IMR-90 (cell line): ENCODE data around the gene SLC24A3. TPM values are rescaled to one million over a fixed set of nuclear protein-coding genes. Genes with fewer than 3 reads are reported as not detected.

Experiments used
- ATAC-seq: fragments of 200-7000 bp; cut with Tn5 transposase; 2 replicates; pipeline ENCODE4 v1.9.1; 2020; ENCODE audit warnings: low read depth, mild to moderate bottlenecking, moderate library complexity
- BruUV-seq: library from RNA; stranded (reverse); fragments of 400-500 nt; replicated peaks from 2 replicates; lab custom pipeline; 2021; lab: Mats Ljungman, UMichigan
- CTCF ChIA-PET: fragments of 300-600 bp; formaldehyde crosslinking; extraction: SDS; loops from one replicate; lab custom pipeline; 2021; ENCODE audit warnings: antibody characterized with exemption; lab: Yijun Ruan, JAX
- POLR2A ChIA-PET: fragments of 300-600 bp; sonication (Branson Sonifier 250); formaldehyde crosslinking; loops from one replicate; lab custom pipeline; 2022; ENCODE audit warnings: antibody characterized with exemption; ENCODE audit not compliant: unreplicated experiment; lab: Charles Lee
- DNase-seq: peaks from one replicate; pipeline ENCODE4 v3.0.0; 2013
- H2AFZ ChIP-seq: replicated peaks from 2 replicates; pipeline ENCODE3; 2013; ENCODE audit warnings: low read length, mild to moderate bottlenecking; ENCODE audit not compliant: poor library complexity
- H2AK5ac ChIP-seq: 2 replicates; pipeline ENCODE4 v1.6.1; 2013; ENCODE audit warnings: low read depth, low read length, inconsistent platforms
- H2AK9ac ChIP-seq: replicated peaks from 2 replicates; pipeline ENCODE3; 2013; ENCODE audit warnings: mild to moderate bottlenecking, low read depth, low read length, moderate library complexity; ENCODE audit not compliant: poor library complexity
- H2BK120ac ChIP-seq: 2 replicates; pipeline ENCODE4 v1.6.1; 2013; ENCODE audit warnings: low read depth, low read length, inconsistent platforms
- H2BK15ac ChIP-seq: 3 replicates; pipeline ENCODE4 v1.6.1; 2013; ENCODE audit warnings: low read depth, low read length, inconsistent platforms
- H2BK20ac ChIP-seq: 2 replicates; pipeline ENCODE4 v1.6.1; 2013; ENCODE audit warnings: low read depth, mild to moderate bottlenecking, inconsistent platforms, low read length, moderate library complexity
- H2BK5ac ChIP-seq: 2 replicates; pipeline ENCODE4 v1.6.1; 2013; ENCODE audit warnings: mild to moderate bottlenecking, low read depth, low read length, inconsistent platforms; ENCODE audit not compliant: poor library complexity, severe bottlenecking
- H3K14ac ChIP-seq: replicated peaks from 2 replicates; pipeline ENCODE4 v1.6.1; 2013; ENCODE audit warnings: low read depth, low read length, inconsistent platforms
- H3K18ac ChIP-seq: 2 replicates; pipeline ENCODE4 v1.6.1; 2013; ENCODE audit warnings: low read depth, low read length, control low read depth
- H3K23ac ChIP-seq: 2 replicates; pipeline ENCODE4 v1.6.1; 2013; ENCODE audit warnings: low read depth, low read length, inconsistent platforms
- H3K27ac ChIP-seq: 2 replicates; pipeline ENCODE4 v1.5.1; 2013; ENCODE audit warnings: mild to moderate bottlenecking, control low read depth, low read length; ENCODE audit not compliant: insufficient read depth
- H3K27me3 ChIP-seq: 2 replicates; pipeline ENCODE4 v1.6.1; 2013; ENCODE audit warnings: low read length; ENCODE audit not compliant: control insufficient read depth, insufficient read depth
- H3K36me3 ChIP-seq: 2 replicates; pipeline ENCODE4 v1.6.1; 2013; ENCODE audit warnings: low read length, mixed read lengths; ENCODE audit not compliant: control insufficient read depth, insufficient read depth
- H3K4ac ChIP-seq: 2 replicates; pipeline ENCODE4 v1.6.1; 2013; ENCODE audit warnings: low read depth, low read length, inconsistent platforms
- H3K4me1 ChIP-seq: 2 replicates; pipeline ENCODE4 v1.6.1; 2013; ENCODE audit warnings: low read length, mixed read lengths; ENCODE audit not compliant: control insufficient read depth, insufficient read depth
- H3K4me2 ChIP-seq: 2 replicates; pipeline ENCODE4 v1.6.1; 2013; ENCODE audit warnings: low read depth, mild to moderate bottlenecking, control low read depth, low read length, moderate library complexity
- H3K4me3 ChIP-seq: 2 replicates; pipeline ENCODE4 v1.5.1; 2013; ENCODE audit warnings: low read depth, mild to moderate bottlenecking, control low read depth, low read length, moderate library complexity; ENCODE audit not compliant: insufficient read depth
- H3K56ac ChIP-seq: 2 replicates; pipeline ENCODE4 v1.6.1; 2013; ENCODE audit warnings: low read length, inconsistent platforms; ENCODE audit not compliant: insufficient read depth; ENCODE audit errors: extremely low read depth
- H3K79me1 ChIP-seq, 2 experiments: 2 replicates each; pipeline ENCODE4 v1.6.1; 2013; ENCODE audit warnings: low read length in 2 of 2, inconsistent platforms in 1 of 2, low read depth in 1 of 2
- H3K9ac ChIP-seq: 2 replicates; pipeline ENCODE4 v1.6.1; 2013; ENCODE audit warnings: low read depth, low read length, control low read depth
- H3K9me1 ChIP-seq: 2 replicates; pipeline ENCODE4 v1.6.1; 2013; ENCODE audit warnings: low read length, inconsistent platforms; ENCODE audit not compliant: insufficient read depth
- H3K9me3 ChIP-seq: 2 replicates; pipeline ENCODE4 v1.6.1; 2013; ENCODE audit warnings: low read length; ENCODE audit not compliant: control insufficient read depth, insufficient read depth
- H4K20me1 ChIP-seq: 2 replicates; pipeline ENCODE4 v1.6.1; 2013; ENCODE audit warnings: low read length, inconsistent platforms; ENCODE audit not compliant: insufficient read depth
- H4K5ac ChIP-seq: 2 replicates; pipeline ENCODE4 v1.6.1; 2013; ENCODE audit warnings: mild to moderate bottlenecking, low read depth, low read length, control low read depth
- H4K8ac ChIP-seq, 2 experiments: 2 replicates each; pipeline ENCODE4 v1.6.1; 2013; ENCODE audit warnings: low read depth in 2 of 2, low read length in 2 of 2, control low read depth in 1 of 2, inconsistent platforms in 1 of 2
- H4K91ac ChIP-seq: 2 replicates; pipeline ENCODE4 v1.6.1; 2013; ENCODE audit warnings: low read depth, low read length, inconsistent platforms; ENCODE audit not compliant: insufficient read depth
- BHLHE40 ChIP-seq: fragments of 150-350 bp; IDR thresholded peaks from 2 replicates; pipeline ENCODE4 v1.6.1; 2016; ENCODE audit warnings: mild to moderate bottlenecking, low read depth, low read length
- CEBPB ChIP-seq: IDR thresholded peaks from 2 replicates; pipeline ENCODE4 v1.6.1; 2012; ENCODE audit warnings: low read depth, low read length, improper control_type of control experiment
- CHD1 ChIP-seq: IDR thresholded peaks from 2 replicates; pipeline ENCODE4 v1.6.1; 2012; ENCODE audit warnings: low read depth, low read length, improper control_type of control experiment
- FOS ChIP-seq: fragments of 150-350 bp; IDR thresholded peaks from 2 replicates; pipeline ENCODE4 v1.6.1; 2016; ENCODE audit warnings: low read depth, low read length
- MAFK ChIP-seq: IDR thresholded peaks from 2 replicates; pipeline ENCODE4 v1.6.1; 2012; ENCODE audit warnings: low read depth, low read length, improper control_type of control experiment
- MAZ ChIP-seq: IDR thresholded peaks from 2 replicates; pipeline ENCODE4 v1.6.1; 2012; ENCODE audit warnings: low read depth, mild to moderate bottlenecking, low read length, improper control_type of control experiment, moderate library complexity, borderline replicate concordance
- MXI1 ChIP-seq: IDR thresholded peaks from 2 replicates; pipeline ENCODE4 v1.6.1; 2012; ENCODE audit warnings: low read depth, mild to moderate bottlenecking, low read length, moderate library complexity, borderline replicate concordance
- NFE2L2 ChIP-seq: fragments of 150-350 bp; IDR thresholded peaks from 2 replicates; pipeline ENCODE4 v1.6.1; 2016; ENCODE audit warnings: low read depth, mild to moderate bottlenecking, low read length
- POLR2A ChIP-seq: IDR thresholded peaks from 2 replicates; pipeline ENCODE4 v1.6.1; 2012; ENCODE audit warnings: mild to moderate bottlenecking, low read depth, low read length
- RAD21 ChIP-seq: IDR thresholded peaks from 2 replicates; pipeline ENCODE4 v1.6.1; 2012; ENCODE audit warnings: low read length, improper control_type of control experiment
- RCOR1 ChIP-seq: IDR thresholded peaks from 2 replicates; pipeline ENCODE4 v1.6.1; 2012; ENCODE audit warnings: mild to moderate bottlenecking, low read length, improper control_type of control experiment; ENCODE audit not compliant: insufficient replicate concordance
- RFX5 ChIP-seq: IDR thresholded peaks from 2 replicates; pipeline ENCODE4 v1.8.0; 2012; ENCODE audit warnings: low read depth, mild to moderate bottlenecking, low read length, moderate library complexity
- SMC3 ChIP-seq: fragments of 150-350 bp; IDR thresholded peaks from 2 replicates; pipeline ENCODE4 v1.6.1; 2016; ENCODE audit warnings: low read depth, mild to moderate bottlenecking, antibody characterized with exemption, low read length, moderate library complexity
- USF2 ChIP-seq: fragments of 150-350 bp; IDR thresholded peaks from 2 replicates; pipeline ENCODE4 v1.6.1; 2017; ENCODE audit warnings: mild to moderate bottlenecking, antibody characterized with exemption, low read length, low read depth
- WGBS, 2 experiments: methylation state at CpG; one replicate each; pipeline versions ENCODE4 v1.1.5 to v1.1.7; 2013; ENCODE audit warnings: missing lambda C conversion rate in 2 of 2; ENCODE audit not compliant: insufficient read length in 1 of 2; ENCODE audit errors: extremely low coverage in 2 of 2; 5-methylcytosine and 5-hydroxymethylcytosine counted together
- dilution Hi-C: fragments of 300-500 bp; cut with HindIII; formaldehyde crosslinking; loops from one replicate; pipeline ENCODE4 v1.14.3; 2018; ENCODE audit warnings: low sequenced_read_pairs; ENCODE audit not compliant: unreplicated experiment
- in situ Hi-C: fragments of 300-500 bp; cut with MboI; formaldehyde crosslinking; loops from 3 replicates; pipeline ENCODE4 v1.14.3; 2019; ENCODE audit warnings: low sequenced_read_pairs, inconsistent platforms, mixed read lengths
- intact Hi-C: fragments of 100-400 bp; cut with micrococcal nuclease; formaldehyde crosslinking; loops from 2 replicates; pipeline ENCODE4 v1.10.0; 2022
- polyA plus RNA-seq, 3 experiments: library from polyadenylated mRNA; depleted of rRNA; stranded (reverse); fragments of >200 nt; gene quantifications; 2 replicates each; pipeline ENCODE4 v1.2.3, GENCODE V29; 2012; ENCODE audit warnings: low replicate concordance in 1 of 3
- total RNA-seq: library from RNA; depleted of rRNA; stranded (reverse); fragments of >200 nt; gene quantifications from 2 replicates; pipeline ENCODE4 v1.2.3, GENCODE V29; 2012
- TF ChIP-seq, protein P1 (sequence below): conservative IDR thresholded peaks from 2 replicates; pipeline ENCODE4 v1.5.1; 2012; ENCODE audit warnings: mild to moderate bottlenecking, low read depth, low read length, improper control_type of control experiment
- TF ChIP-seq, protein P2 (sequence below): fragments of 150-350 bp; IDR thresholded peaks from 2 replicates; pipeline ENCODE4 v1.6.1; 2016; ENCODE audit warnings: low read depth, mild to moderate bottlenecking, low read length, moderate library complexity, borderline replicate concordance

Gene SLC24A3
- total and polyA plus RNA-seq, 2 of the 4 experiments (the other 2 are of a cell fraction) = not detected

- no peak for TF ChIP-seq MAFK
- no peak for TF ChIP-seq RAD21
- no peak for TF ChIP-seq SMC3
- no peak for TF ChIP-seq BHLHE40
- TF ChIP-seq CEBPB = no peak
- no peak for TF ChIP-seq FOS
- no peak for TF ChIP-seq NFE2L2
- no peak for TF ChIP-seq CHD1
- no peak for TF ChIP-seq RFX5
- TF ChIP-seq, protein P1, sequence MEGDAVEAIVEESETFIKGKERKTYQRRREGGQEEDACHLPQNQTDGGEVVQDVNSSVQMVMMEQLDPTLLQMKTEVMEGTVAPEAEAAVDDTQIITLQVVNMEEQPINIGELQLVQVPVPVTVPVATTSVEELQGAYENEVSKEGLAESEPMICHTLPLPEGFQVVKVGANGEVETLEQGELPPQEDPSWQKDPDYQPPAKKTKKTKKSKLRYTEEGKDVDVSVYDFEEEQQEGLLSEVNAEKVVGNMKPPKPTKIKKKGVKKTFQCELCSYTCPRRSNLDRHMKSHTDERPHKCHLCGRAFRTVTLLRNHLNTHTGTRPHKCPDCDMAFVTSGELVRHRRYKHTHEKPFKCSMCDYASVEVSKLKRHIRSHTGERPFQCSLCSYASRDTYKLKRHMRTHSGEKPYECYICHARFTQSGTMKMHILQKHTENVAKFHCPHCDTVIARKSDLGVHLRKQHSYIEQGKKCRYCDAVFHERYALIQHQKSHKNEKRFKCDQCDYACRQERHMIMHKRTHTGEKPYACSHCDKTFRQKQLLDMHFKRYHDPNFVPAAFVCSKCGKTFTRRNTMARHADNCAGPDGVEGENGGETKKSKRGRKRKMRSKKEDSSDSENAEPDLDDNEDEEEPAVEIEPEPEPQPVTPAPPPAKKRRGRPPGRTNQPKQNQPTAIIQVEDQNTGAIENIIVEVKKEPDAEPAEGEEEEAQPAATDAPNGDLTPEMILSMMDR = no peak
- no peak for TF ChIP-seq USF2
- TF ChIP-seq POLR2A = no peak
- no peak for TF ChIP-seq MXI1
- no peak for TF ChIP-seq RCOR1
- TF ChIP-seq MAZ = no peak
- TF ChIP-seq, protein P2, sequence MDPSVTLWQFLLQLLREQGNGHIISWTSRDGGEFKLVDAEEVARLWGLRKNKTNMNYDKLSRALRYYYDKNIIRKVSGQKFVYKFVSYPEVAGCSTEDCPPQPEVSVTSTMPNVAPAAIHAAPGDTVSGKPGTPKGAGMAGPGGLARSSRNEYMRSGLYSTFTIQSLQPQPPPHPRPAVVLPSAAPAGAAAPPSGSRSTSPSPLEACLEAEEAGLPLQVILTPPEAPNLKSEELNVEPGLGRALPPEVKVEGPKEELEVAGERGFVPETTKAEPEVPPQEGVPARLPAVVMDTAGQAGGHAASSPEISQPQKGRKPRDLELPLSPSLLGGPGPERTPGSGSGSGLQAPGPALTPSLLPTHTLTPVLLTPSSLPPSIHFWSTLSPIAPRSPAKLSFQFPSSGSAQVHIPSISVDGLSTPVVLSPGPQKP = no peak
- no peak overlapping the region for H3K18ac ChIP-seq
- CTCF ChIA-PET = no interaction called here
- WGBS, 2 experiments = no CpG with 5 or more reads among the region's 1 CpG
- H2AFZ ChIP-seq = no peak overlapping the region
- DNase-seq = no peak
- no peak overlapping the region for H2AK5ac ChIP-seq
- ATAC-seq = no peak
- H3K79me1 ChIP-seq = no peaks in the 10 kb centered on the region
- BruUV-seq = no TSS peak
- no peak overlapping the region for H3K14ac ChIP-seq
- POLR2A ChIA-PET = no interaction called here
- no peak overlapping the region for H2BK5ac ChIP-seq
- H3K23ac ChIP-seq = no peak overlapping the region
- no peak overlapping the region for H3K56ac ChIP-seq
- no peak overlapping the region for H2BK20ac ChIP-seq
- no peak overlapping the region for H3K4ac ChIP-seq
- no peaks in the 10 kb centered on the region for H4K20me1 ChIP-seq
- no peaks in the 10 kb centered on the region for H3K4me1 ChIP-seq
- no peak overlapping the region for H4K8ac ChIP-seq
- no peak overlapping the region for H3K4me3 ChIP-seq
- dilution Hi-C loops = no loop called here
- no peak overlapping the region for H3K4me2 ChIP-seq
- no peak overlapping the region for H4K5ac ChIP-seq
- no peak overlapping the region for H3K27ac ChIP-seq
- intact Hi-C loops = no loop called here
- H3K27me3 ChIP-seq = peaks cover 53% of the 10 kb centered on the region
- no peaks in the 10 kb centered on the region for H3K9me3 ChIP-seq
- no peak overlapping the region for H4K91ac ChIP-seq
- H2AK9ac ChIP-seq = no peak overlapping the region
- H3K9ac ChIP-seq = no peak overlapping the region
- no peaks in the 10 kb centered on the region for H3K9me1 ChIP-seq
- no peaks in the 10 kb centered on the region for H3K36me3 ChIP-seq
- in situ Hi-C loops = no loop called here
- H2BK120ac ChIP-seq = no peak overlapping the region
- H2BK15ac ChIP-seq = no peak overlapping the region
These were observed 458.9 kb downstream of the SLC24A3 start for GRCh38 chr20:19671374-19671773.
